Measurements from ENCODE around the gene TUBB2B.

TUBB2B gene

GRCh38 chr6:3231247-3232016 is 4.0 kb upstream of the TUBB2B start:
- ChIA-PET POLR2A (ENCODE audit: low non-redundant PET) (no interaction called here), CTCF (interaction anchor here (0.6 to 1.6 kb wide), 3 partner anchors 11 to 141 kb away, joined by 4 to 6 read pairs (median 4); no protein-coding TSS in a partner anchor)
- TF ChIP-seq CTCF (conservative IDR thresholded peaks at IDR 0.05; ENCODE audit: low read depth) = no peak
- DNase-seq (ENCODE audit: low spot score) = peak; percentile 36
- peak overlapping the region; percentile 82 for H3K27ac ChIP-seq

- ChIA-PET POLR2A (ENCODE audit: low non-redundant PET) (no interaction called here), CTCF (interaction anchor here (0.6 to 1.6 kb wide), 3 partner anchors 10 to 140 kb away, joined by 4 to 6 read pairs (median 4); no protein-coding TSS in a partner anchor)
- H3K27ac ChIP-seq = peak overlapping the region; percentile 82
These were observed 3.4 kb upstream of the TUBB2B start for GRCh38 chr6:3230900-3231246.

GRCh38 chr6:3230256-3230882 is 2.9 kb upstream of the TUBB2B start:
- H3K27ac ChIP-seq = no peak overlapping the region
- TF ChIP-seq CTCF (conservative IDR thresholded peaks at IDR 0.05; ENCODE audit: low read depth) = no peak
- CTCF ChIA-PET = interaction anchor here (1.2 to 1.6 kb wide), 2 partner anchors 10 to 21 kb away, joined by 4 to 6 read pairs; no protein-coding TSS in a partner anchor
- no peak for DNase-seq (ENCODE audit: low spot score)
- POLR2A ChIA-PET (ENCODE audit: low non-redundant PET) = no interaction called here

More at GRCh38 chr6:3230900-3231246, 3.4 kb upstream of the TUBB2B start:
- TF ChIP-seq CTCF (conservative IDR thresholded peaks at IDR 0.05; ENCODE audit: low read depth) = no peak
- no peak for DNase-seq (ENCODE audit: low spot score)

GRCh38 chr6:3229566-3230178 is 2.2 kb upstream of the TUBB2B start:
- no peak for TF ChIP-seq CTCF (conservative IDR thresholded peaks at IDR 0.05; ENCODE audit: low read depth)
- no peak for DNase-seq (ENCODE audit: low spot score)
- ChIA-PET POLR2A (ENCODE audit: low non-redundant PET) (no interaction called here), CTCF (no interaction called here)
- H3K27ac ChIP-seq = no peak overlapping the region

GRCh38 chr6:3228771-3229565 is 1.5 kb upstream of the TUBB2B start:
- ChIA-PET CTCF (interaction anchor here (0.6 kb wide), 1 partner anchor 67 kb away, joined by 3 read pairs; no protein-coding TSS in a partner anchor), POLR2A (ENCODE audit: low non-redundant PET) (no interaction called here)
- DNase-seq (ENCODE audit: low spot score) = no peak
- no peak overlapping the region for H3K27ac ChIP-seq
- TF ChIP-seq CTCF (conservative IDR thresholded peaks at IDR 0.05; ENCODE audit: low read depth) = no peak

Measured in RWPE1 (cell line).